ENCODE results near the gene SLC46A1.

The SLC46A1 gene

DNA sequence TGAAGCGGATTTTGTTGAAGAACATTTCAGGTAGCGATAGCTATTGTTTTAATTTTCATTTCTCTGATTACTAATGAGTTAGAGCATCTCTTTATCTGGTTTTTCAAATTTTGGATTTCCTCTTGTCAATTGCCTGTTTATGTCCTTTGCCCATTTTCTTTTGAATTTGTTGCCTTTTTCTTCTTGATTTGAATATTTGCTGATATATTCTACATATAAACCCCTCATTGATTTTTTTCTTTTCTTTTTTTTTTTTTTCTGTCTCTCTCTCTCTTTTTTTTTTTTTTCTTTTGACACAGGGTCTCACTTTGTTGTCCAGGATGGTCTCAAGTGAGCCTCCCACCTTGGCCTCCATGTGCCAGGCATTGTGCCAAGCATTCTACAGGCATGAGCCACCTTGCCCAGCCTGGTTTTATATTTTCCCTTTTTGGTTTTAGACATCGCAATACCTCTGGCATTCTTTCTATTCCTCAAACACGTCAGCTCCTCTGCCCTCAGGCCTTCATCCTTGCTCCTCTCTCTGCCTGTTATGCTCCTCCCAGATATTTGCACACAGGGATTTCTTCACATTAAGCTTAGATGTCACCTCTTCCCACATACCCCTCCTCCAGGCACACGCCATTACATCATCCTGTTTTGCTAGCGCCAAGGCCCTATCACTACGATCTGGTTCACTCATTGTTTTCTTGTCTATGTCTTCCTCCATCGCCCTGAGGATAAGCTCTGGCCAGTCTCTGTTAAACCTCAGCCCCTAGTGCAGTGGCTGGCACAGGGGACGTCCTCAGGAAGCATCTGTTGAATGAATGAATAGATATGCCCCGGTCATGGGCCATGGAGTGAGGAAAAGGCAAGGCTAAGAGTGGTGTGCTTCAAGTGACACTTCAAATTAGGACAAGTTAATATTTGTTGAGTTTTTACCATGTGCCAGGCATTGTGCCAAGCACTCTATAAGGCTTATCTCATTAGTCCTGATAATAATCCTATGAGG, 25.9 kb downstream of the SLC46A1 start:
- DNase-seq: no peak

DNA sequence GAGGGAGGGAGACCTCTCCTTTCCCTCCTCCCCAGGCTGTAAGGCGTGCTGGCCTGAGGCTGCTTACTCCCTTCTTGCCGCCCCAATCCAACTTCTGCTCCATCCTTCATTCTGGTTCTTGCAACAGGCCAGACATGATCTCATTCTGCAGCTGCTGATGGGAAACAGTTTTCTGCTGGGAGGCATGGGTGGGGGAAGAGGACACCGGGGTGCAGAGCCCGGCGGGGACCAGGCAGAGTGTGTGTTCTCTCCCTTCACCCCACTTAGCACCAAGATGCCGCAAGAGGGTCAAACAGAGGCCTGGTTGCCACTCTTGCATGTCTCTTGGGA, 33.1 kb downstream of the SLC46A1 start:
- DNase-seq: no peak

DNA sequence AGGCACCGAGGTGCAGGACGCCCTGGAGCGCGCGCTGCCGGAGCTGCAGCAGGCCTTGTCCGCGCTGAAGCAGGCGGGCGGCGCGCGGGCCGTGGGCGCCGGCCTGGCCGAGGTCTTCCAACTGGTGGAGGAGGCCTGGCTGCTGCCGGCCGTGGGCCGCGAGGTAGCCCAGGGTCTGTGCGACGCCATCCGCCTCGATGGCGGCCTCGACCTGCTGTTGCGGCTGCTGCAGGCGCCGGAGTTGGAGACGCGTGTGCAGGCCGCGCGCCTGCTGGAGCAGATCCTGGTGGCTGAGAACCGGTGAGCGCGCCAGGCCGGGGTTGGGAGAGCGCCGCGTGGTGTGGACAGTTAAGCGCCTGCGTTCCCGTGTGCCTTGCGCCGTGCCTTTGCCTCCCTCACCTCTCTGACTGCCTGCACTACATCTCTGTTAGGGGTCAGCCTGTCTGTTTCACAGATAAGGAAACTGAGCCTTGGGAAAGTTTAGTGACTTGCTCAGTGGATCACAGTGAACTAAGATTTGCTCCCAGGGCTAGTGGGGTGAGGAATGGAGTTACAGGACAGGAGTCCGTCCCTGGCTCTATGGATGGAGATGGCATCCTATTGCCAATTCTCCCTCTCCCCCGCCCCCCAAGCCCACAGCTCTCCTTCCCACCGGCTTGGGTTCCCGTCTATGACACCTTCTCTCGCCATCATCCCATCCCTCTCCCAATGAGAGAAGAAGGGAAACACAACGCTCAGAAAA, 33.6 kb downstream of the SLC46A1 start:
- DNase-seq: peak; percentile 2

DNA sequence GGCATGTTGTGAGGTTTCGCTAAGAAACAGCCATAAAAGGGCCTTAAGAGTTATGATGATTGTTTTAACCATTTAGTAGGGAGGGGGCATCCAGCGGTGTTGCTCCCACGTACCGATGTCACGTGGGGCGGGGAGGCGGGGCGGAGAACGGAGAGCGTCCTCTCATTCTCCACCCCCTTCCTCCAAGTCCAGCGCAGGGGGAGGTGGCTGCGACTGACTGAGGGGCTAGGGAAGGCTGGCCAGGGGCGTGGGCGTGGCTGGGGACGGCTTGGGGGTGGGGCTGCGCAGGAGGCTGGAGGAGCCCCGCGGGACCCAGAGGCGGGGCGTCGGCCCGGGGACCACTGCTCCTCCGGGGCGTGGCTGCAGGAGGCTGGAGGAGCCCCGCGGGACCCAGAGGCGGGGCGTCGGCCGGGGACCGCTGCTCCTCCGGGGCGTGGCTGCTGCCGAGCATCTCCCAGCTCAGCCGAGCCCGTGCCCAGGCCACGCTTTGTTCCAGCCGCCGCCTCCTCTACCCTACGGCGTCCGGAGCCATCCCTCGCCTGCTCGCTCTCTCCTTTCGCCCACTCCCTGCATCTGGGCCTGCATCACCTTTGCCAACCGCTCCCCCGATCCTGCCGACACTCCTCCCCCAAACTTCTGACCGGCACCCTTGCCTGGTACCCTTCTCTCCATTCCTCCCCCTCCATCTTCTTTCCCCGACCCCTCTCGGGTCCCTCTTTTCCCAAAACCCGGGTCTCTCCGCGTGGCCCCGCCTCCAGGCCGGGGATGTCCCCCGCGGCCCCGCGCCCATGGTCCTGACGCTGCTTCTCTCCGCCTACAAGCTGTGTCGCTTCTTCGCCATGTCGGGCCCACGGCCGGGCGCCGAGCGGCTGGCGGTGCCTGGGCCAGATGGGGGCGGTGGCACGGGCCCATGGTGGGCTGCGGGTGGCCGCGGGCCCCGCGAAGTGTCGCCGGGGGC, 34.5 kb downstream of the SLC46A1 start, which contains the start of gene SARM1:
TSS of gene SARM1 (plus strand) at position 450 of the 958 bp plus-strand sequence. CDS start at position 789, 339 bp downstream.
- peak; percentile 88 for DNase-seq

DNA sequence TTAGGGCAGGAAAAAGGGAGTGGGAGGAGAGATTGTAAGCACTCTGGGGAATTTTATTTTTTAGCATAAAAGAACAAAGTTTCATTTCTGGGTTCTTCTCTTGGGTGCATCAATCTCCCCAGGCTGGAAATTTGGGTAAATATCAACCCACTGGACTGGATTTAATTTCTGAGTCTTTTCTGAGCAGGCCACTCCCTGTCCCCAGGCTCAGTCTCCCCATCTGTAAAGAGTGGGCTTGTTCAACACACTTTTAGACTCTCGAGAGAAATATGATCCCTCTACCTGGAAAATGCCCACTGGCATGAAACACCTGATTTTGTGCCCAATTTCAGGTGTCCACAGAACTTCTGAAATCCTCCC, 35.3 kb downstream of the SLC46A1 start:
- DNase-seq: no peak

DNA sequence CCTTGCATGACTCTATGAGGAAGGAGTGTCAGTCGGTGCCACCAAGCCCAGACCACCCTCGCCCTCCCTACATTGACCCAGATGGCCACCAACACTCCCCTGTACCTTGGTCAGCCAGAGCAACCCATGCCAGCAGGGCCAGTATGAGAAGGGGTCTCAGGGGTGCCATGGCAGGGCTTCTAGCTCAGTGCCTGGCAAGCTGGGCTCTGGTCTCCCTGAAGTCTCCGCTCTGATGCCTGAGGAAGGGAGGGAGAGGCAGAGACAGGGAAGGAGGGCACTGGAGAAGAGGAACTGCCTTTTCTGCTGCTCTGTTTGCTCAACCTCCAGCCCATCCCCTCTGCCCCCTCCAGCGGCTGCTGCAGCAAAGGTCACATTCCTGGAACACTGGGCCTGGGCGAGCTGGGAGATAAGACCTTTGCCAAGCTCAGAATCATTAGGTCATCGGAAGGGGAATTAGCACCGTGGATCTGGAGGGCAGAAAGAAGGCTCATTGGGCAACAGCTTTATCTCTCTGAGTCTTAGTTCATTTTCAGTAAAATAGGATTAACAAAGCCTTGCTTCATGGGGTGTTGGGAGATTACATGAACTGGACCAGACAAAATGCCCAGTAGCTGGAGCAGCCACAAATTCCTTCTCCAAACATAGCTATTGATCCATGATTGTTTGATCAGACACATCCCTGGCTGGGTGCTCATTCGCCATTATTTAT, 35.8 kb downstream of the SLC46A1 start, which contains the start of gene VTN:
TSS of gene VTN (minus strand) at position 273 of the 709 bp plus-strand sequence. CDS start at position 169, 104 bp downstream.
- no peak for DNase-seq

DNA sequence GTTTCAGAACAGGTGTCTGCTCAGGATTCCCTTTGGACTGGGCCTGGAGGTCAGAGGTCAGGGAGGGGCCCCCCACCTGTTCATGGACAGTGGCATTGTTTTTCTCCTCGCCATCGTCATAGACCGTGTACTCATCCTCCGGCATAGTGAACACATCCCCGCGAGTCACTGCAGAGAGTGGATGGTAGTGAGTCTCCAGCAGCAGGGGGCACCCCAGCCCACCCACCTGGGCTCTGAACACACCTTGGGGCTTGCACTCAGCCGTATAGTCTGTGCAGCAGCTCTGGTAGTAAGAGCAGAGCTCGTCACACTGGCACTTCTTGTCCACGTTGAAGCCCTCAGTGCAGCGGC, 36.4 kb downstream of the SLC46A1 start:
- DNase-seq: no peak

DNA sequence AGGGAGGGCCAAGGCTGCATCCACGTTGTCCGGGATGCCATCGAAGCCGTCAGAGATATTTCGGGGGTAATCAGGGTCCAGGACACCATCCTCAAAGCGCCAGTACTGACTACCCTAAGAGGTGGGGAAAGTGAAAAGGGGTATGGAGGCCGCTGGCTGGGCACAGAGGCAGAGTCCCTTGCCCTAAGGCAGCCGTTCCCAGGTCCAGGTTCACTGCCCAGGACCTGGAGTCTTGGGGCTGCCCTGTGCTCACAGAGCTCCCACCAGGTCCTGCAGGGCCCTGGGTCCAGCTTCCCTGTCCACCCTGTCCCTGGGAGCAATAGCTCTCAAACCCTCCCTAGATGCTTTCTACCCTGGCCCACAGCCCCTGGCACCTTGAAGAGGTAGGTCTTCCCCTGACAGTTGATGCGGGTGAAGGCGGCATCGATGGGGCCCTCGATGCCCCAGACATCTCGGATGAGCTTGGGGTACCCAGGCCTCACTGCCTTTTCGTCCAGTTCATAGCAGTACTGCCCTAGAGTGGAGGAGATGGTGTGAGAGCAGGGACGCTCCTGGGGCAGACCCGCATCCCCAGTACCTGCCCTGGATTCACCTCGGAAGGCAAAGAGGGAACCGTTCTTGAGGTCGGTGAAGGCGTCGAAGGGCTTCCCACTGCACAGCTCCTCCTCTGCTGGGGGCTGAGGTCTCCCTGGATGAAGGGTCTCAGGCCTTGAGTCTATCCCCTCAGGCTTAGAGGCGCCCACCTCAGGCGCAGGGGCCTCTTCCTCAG, 36.9 kb downstream of the SLC46A1 start:
- no peak for DNase-seq

DNA sequence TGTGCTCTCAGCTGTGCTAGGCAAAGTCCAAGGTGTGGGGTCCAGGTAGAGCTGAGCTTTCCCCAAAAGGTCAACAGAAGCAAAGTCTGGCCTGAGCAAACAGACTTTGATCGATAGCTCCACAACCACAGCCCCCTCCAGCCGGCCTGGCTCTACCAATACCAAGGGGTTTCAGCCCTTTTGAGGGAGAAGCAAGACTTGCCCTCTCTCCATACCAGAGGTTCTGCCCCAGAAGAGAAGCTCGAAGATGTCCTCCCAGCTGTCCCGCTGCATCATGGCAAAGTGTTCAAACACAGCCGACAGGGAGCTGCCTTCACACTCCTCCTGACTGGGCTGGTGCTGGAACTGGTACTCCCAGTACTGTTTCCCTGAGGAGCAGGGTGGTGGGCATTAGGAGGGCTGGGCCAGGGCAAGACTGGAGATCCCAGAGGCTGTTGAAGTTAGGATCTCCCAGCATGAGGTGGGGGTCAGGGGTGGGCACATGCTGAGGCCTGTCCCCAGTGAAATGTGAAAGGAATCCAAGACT, 37.6 kb downstream of the SLC46A1 start:
- DNase-seq: no peak

DNA sequence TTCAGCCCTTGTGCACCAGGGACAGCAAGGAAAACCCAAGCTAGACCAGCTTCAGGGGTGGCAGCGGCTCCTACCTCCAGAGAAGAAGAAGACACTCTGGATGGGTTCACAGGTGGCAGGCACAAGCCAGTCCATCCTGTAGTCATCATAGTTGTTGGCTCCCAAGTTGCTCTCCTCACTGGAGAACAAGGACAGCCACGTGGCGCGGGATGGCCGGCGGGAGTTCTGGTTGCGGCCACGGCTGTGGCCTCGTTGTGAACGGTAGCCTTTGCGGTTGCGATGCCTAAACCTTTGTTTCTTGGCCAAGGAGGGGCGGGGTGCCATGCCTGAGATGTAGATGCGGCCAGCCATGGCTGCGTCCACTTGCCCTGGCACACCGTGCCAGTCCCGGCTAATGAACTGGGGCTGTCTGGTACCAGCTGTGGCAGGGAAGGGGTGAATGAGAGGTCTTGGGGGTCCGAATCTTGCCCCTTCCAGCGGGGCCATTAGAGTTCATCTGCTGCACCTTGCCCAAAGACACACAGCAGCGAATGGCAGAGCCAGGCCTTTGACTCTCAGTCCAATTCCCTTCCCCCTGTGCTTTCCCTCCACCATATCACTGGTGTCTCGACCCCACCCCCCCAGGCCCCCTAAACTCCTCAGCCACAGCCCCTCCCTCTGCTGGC, 38.2 kb downstream of the SLC46A1 start:
- no peak for DNase-seq

DNA sequence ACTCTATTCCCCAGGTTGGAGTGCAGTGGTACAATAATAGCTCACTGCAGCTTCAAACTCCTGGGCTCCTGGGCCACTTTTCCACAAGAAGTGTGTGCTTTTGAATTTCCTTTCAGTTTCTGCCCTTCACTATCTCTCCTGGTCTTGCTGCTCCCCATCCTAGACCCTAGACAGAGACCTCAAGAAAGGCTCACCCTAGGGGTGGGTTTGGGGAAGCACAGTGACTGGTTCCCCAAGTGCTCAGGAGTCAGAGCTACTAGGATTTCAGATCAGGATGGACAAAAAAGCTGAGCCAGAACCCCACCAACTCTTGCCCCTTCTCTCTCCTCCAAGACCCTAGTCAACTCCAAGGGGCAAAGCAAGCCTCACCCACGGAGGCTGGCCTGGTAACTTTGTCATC, 39.4 kb downstream of the SLC46A1 start:
- no peak for DNase-seq

DNA sequence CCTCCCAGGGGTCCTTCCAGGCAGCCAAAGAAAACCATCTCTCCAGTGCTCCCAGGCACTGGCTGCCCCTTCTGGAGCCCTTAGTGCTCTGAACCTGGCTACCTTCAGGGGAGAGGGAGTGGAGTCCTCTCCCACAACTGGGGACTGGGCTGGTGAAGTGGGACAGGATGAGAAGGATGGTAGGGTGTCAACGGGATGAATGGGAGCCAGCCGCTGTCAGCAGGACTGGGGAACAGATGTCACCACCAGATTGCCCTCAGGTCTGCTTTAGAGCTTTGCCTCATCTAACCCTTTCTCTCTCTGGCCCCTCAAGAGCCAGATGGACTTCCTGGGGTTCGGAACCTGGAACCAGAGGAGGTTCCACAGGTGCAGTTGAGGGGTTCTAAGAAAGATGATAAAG, 40.5 kb downstream of the SLC46A1 start:
- DNase-seq: no peak

DNA sequence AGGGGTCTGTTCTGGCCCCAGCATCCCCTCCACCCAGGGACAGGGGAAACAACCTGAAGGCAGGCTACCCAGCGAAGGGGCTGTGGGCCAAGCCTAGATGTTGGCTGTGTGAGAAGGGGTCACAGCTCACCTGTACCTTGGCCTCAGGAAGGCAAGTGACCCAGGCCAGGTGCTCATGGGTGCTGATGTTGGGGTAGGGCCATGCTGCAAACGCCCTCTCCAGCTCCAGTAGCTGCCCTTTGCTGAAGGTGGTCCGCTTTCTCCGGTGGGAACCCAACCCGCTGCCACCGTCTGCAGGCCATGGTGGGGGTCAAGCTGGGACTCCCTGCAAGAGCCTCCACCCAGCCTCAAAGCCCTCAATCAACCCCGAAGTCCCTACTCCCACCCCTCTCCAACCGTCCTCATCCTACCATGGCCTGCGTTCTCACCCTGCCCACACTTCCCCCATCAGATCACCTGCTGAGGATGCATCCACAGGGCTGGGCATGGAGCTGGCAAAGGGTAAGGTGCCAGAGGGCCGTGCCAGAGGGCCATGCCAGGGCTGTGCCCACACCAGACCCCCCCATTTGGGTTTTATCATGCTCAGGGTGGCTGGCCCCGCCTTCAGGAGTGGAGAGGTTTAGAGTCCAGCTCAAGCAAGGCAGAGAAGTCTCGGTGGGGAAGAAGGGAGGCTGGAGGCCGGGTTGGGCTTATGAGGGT, 41.2 kb downstream of the SLC46A1 start, which contains the start of gene SEBOX:
TSS of gene SEBOX (minus strand) at position 535 of the 699 bp plus-strand sequence. CDS start at position 487, 48 bp downstream.
- no peak for DNase-seq

DNA sequence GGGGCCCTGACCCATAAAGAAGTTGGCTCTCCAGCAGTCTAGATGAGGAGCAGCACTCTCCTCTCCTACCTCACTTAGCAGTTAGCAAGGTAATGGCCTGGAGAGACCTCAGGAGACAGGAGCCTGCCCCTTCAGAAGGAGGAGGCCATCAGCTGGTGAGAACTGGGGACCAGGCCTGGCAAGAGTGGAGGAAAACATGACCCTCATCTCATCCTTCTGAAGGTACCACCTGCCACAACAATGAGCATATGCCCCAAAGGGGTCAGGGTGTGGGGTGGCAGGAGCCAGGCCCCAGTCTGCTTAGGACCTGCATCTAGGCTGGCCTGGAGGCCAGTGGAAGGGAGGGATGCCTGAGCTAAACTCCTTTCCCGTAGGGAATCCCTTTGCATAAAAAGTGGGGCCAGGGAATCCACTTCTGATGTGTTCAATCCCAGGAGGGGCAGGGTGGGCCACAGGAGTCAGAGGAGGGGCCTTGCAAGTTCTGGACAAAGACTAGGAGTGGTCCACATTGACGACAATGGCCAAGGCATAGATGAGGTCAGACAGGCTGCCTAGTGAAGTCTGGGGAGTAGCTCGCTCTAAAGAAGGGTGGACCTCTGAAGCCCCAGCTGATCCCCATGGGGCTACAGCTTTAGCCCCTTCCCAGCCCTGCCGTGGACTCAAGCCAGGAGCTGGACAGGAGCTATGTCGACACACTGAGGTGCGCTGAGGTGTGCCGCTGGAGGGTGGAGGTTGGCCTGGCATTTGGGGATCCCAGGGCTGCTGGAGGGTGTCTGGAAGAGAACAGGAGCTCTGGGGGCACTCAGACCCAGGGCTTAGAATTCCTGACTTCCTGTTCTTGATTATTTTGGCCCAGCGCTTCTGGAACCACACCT, 42.0 kb downstream of the SLC46A1 start:
- DNase-seq: no peak

DNA sequence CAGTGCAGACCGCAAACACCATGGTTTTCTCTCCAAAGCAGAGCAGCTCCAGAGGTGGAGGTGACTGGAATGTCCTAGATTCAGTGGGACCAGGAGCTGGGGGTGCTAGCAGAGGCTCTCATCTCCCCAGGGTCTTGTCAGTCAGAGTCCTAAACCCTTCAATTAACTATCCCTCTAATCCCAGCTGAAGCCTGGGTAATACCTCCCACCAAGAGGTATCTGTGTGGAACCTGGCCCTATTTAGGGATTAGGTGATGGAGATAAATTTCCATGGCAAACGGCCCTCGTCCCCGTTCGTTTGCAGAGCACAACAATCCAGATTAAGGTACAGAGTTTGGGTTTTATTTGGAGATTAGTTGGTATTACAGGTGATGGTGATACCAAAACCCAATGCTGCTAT, 42.8 kb downstream of the SLC46A1 start:
- DNase-seq: no peak

DNA sequence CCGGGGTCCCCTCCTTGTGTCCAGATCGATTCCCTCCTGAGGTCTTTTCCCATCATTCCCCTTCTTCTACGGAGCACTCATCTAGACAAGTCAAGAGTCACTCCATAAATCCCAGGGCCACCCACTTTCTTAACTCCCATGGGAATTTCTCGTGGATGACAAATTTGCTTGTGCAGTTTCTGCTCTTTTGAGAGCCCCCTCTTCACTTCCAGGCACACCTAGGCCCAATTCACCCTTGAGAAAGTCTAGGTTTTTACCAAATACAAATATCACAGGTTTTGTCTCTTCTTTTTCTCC, 48.2 kb downstream of the SLC46A1 start:
- no peak for DNase-seq

DNA sequence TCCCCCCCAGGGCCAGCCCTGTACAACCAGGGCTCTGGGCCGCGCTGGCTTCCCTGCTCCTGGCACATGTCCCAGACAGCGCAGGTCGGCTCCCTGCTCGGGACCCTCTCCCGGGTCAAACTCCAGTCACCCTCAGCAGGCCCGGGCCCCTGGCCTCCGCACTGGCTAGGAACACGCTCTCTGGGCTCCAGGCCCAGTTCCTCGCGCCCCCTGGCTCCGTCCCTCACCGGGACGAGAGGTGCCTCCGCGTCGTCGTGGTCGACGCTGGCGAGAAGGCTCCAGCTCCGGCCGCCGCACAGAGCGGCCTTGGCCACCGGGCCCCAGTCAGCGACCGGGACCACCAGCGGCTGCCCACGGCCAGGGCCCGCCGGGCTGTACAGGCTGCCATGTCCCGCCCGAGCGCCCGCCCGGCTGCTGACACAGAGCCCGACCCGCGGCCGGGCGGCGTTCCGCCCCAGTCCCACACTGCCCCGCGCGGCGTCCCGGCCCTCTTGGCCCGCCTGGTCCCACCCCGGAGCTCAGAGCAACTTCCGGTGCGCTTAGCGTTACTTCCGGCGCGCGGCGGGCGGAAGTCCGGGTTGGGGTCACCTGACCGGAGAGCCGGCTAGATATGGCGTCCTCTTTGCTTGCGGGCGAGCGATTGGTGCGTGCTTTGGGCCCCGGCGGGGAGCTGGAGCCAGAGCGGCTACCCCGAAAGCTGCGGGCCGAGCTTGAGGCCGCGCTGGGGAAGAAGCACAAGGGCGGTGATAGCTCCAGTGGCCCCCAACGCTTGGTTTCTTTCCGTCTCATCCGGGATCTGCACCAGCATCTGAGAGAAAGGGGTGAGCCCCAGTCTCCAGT, 48.7 kb downstream of the SLC46A1 start, which contains the start of gene POLDIP2:
TSS of gene POLDIP2 (minus strand) at position 467 of the 840 bp plus-strand sequence. CDS start at position 388, 79 bp downstream.
- peak; percentile 97 for DNase-seq

DNA sequence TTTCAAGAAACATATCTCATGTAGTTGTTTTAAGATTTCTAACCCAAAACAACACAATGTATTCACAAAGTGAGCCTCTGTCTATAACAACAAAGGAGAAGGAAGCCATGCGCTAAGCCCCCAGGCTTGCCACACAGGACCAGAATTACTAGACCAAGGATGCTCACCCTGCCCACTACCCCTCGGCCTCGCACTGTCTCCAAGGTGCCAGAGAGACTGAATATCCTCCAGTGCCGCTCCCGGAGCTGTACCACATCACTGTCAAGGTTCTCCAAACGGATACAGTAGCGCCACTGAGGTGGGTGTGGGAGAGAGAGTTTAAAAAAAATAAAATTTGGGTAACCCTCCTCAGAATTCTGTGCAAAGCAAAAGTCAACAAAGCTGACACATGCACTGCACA, 55.7 kb downstream of the SLC46A1 start:
- DNase-seq: no peak

All from NCI-H774 (cell line).